Aorta (tissue), 5 donors: ENCODE data around the gene VOPP1. TPM values are rescaled to one million over a fixed set of nuclear protein-coding genes. Genes with fewer than 3 reads are reported as not detected.

Experiments
- ATAC-seq: fragments of 200-7000 bp; cut with Tn5 transposase; one replicate; pipeline ENCODE4 v1.9.1; 2022; ENCODE audit warnings: moderate library complexity; ENCODE audit not compliant: low FRiP score
- DNase-seq, 2 donors: peaks; one replicate each; pipeline ENCODE4 v3.0.0-alpha.2; 2020
- H3K27ac ChIP-seq, 2 donors: one replicate each; pipeline ENCODE4 v1.5.1; 2013; ENCODE audit warnings: low read length in 2 of 2, mild to moderate bottlenecking in 2 of 2, moderate library complexity in 2 of 2, control low read depth in 1 of 2, inconsistent platforms in 1 of 2, low read depth in 1 of 2
- H3K27me3 ChIP-seq, 2 donors: one replicate each; pipeline ENCODE4 v1.6.1; 2013; ENCODE audit warnings: control low read depth in 1 of 2, low read length in 1 of 2, mild to moderate bottlenecking in 1 of 2, moderate library complexity in 1 of 2; ENCODE audit not compliant: insufficient read depth in 2 of 2, control insufficient read depth in 1 of 2
- H3K36me3 ChIP-seq, 2 donors: one replicate each; pipeline ENCODE4 v1.6.1; 2013; ENCODE audit warnings: control low read depth in 1 of 2, low read length in 1 of 2, mild to moderate bottlenecking in 1 of 2; ENCODE audit not compliant: insufficient read depth in 2 of 2, control insufficient read depth in 1 of 2
- H3K4me1 ChIP-seq, 2 donors: one replicate each; pipeline ENCODE4 v1.6.1; 2013; ENCODE audit warnings: low read length in 2 of 2, control low read depth in 1 of 2, mild to moderate bottlenecking in 1 of 2, moderate library complexity in 1 of 2; ENCODE audit not compliant: insufficient read depth in 2 of 2, control insufficient read depth in 1 of 2
- H3K4me3 ChIP-seq, 2 donors: one replicate each; pipeline ENCODE4 v1.5.1; 2013; ENCODE audit warnings: low read length in 2 of 2, control low read depth in 1 of 2, mild to moderate bottlenecking in 1 of 2
- H3K9me3 ChIP-seq: one replicate; pipeline ENCODE4 v1.6.1; 2013; ENCODE audit warnings: mild to moderate bottlenecking, low read length; ENCODE audit not compliant: control insufficient read depth
- WGBS, 2 donors: extraction: QIAGEN DNeasy Blood & Tissue Kit; methylation state at CpG; one replicate each; pipeline ENCODE4 v1.1.7; 2013; 5-methylcytosine and 5-hydroxymethylcytosine counted together
- intact Hi-C, 2 donors: fragments of 100-400 bp; cut with DNase I; formaldehyde crosslinking; loops; one replicate each; pipeline versions ENCODE4 v1.14.2 to v1.15.0; 2022
- polyA plus RNA-seq, 2 donors: library from polyadenylated mRNA; stranded (reverse); fragments of 200-250 nt; gene quantifications; one replicate each; pipeline ENCODE4 v1.2.3, GENCODE V29; 2013
- total RNA-seq, 2 donors: library from RNA; stranded (reverse); fragmentation: NEBNext Ultra II Directional; extraction: Animal tissue kit (Norgen Biotek cat#: 25700); gene quantifications; one replicate each; pipeline ENCODE4 v1.2.1, GENCODE V29; 2021
- donor health status: healthy with polysubstance abuse.
- donor health status: Bipolar disorder and iron deficiency.
- donor health status: DM: no; HTN: no; CAD: no.
- donor health status: DM: no; HTN: no; CAD: no.
- donor health status: DM: yes; HTN: yes; CAD: no.

The VOPP1 gene
- total and polyA plus RNA-seq, 4 donors = 36.3 to 82.9 (median 68.5) TPM

GRCh38 chr7:55524558-55525310 is 47.6 kb downstream of the VOPP1 start:
- Histone ChIP-seq H3K27me3 (no peaks in the 10 kb centered on the region), H3K27ac (peak overlapping the region in 1 of 2 donors; percentile 32), H3K4me3 (no peak overlapping the region), H3K4me1 (peaks cover 3 to 5% of the 10 kb centered on the region in 2 donors), H3K9me3 (no peaks in the 10 kb centered on the region), H3K36me3 (no peaks in the 10 kb centered on the region)
- DNase-seq = peak in 1 of 2 donors; percentile 79
- 78 to 80% methylated on average over 21 of the region's 21 CpGs for WGBS, 2 donors
- ATAC-seq = no peak
- intact Hi-C loops = loop anchor here in 1 of 2 donors (10.0 kb wide), 1 partner anchor 70 kb away; no protein-coding TSS in a partner anchor

DNA sequence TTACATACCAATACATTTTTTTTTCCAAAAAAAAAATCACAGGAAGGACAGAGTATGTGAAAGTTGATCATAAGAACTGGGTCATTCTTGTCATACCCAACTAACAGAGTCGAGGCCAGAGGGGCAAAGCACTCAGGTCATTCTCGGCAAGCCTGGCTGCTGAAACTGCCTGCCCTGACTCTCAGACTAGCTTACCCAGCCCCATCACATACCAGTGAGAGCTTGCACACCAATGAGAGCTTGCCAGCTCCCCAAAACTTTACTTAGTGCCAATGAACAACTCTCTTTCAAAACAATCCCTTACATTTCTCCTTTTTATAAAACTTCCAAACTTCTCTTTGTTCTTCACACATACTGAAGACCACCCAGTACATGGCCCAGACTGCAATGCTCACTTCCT is 48.9 kb downstream of the VOPP1 start:
- Histone ChIP-seq H3K4me1 (peaks cover 3 to 5% of the 10 kb centered on the region in 2 donors), H3K27ac (no peak overlapping the region), H3K9me3 (no peaks in the 10 kb centered on the region), H3K27me3 (no peaks in the 10 kb centered on the region), H3K36me3 (no peaks in the 10 kb centered on the region), H3K4me3 (no peak overlapping the region)
- intact Hi-C loops = loop anchor here in 1 of 2 donors (10.0 kb wide), 1 partner anchor 71 kb away; no protein-coding TSS in a partner anchor
- DNase-seq (no peak), ATAC-seq (no peak)
- 6 to 18% methylated on average over 2 of the region's 2 CpGs for WGBS, 2 donors

DNA sequence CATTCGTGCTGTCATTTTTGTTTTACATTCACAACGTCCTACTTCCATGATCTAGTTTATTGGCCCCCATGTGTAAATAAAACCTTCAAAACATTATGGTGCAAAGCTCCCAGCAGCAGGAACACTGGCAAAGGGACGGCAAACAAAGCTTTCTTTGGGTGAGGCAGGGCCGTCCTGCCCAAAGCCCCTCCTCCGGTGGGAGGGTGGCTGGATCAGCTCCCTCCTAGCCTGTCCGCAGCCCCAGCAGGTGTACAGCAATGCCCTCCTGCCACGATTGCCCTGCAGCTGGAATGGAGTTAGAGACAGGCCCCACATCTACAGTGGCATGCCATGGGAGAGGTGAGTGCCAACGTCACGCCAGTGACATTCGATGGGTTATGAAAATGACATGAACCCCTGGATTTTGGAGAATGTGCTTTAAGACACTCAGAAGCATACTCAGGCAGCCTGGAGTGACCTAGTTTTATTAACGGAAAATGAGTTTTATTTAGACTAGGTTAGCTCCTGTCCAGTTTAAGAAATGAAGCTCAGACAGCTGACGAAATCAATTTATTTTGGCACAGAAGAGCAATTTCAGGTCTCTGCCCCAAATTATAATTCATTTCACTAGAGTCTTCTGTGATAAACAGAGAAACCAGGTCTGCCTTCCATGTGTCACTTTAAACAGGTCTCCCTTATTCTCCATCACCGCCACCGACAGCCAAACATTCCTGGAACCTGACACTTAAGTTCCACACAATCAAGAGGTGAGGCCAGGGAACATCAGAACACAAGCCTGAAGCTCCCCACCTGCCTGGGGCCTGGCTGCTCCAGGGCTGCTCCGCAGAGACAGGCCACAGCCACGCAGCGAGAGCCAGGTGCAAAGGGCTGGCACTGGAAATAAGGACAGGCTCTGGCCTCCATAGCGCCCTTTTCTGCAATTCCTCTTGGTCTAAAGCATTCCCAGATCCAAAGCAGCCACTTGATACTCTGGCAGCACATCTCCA is 50.1 kb downstream of the VOPP1 start:
- peaks cover 3 to 5% of the 10 kb centered on the region in 2 donors for H3K4me1 ChIP-seq
- no peaks in the 10 kb centered on the region for H3K36me3 ChIP-seq
- peak overlapping the region in 1 of 2 donors; percentile 80 for H3K27ac ChIP-seq
- H3K4me3 ChIP-seq = no peak overlapping the region
- DNase-seq = no peak
- no peak for ATAC-seq
- intact Hi-C loops = loop anchor here in 1 of 2 donors (10.0 kb wide), 1 partner anchor 73 kb away; no protein-coding TSS in a partner anchor
- WGBS, 2 donors = 40 to 42% methylated on average over 18 of the region's 18 CpGs
- no peaks in the 10 kb centered on the region for H3K27me3 ChIP-seq
- H3K9me3 ChIP-seq = no peaks in the 10 kb centered on the region

- H3K9me3 ChIP-seq = no peaks in the 10 kb centered on the region
- WGBS, 2 donors = 76 to 82% methylated on average over 9 of the region's 9 CpGs
Observed at GRCh38 chr7:55521512-55521911, 50.8 kb downstream of the VOPP1 start.

DNA sequence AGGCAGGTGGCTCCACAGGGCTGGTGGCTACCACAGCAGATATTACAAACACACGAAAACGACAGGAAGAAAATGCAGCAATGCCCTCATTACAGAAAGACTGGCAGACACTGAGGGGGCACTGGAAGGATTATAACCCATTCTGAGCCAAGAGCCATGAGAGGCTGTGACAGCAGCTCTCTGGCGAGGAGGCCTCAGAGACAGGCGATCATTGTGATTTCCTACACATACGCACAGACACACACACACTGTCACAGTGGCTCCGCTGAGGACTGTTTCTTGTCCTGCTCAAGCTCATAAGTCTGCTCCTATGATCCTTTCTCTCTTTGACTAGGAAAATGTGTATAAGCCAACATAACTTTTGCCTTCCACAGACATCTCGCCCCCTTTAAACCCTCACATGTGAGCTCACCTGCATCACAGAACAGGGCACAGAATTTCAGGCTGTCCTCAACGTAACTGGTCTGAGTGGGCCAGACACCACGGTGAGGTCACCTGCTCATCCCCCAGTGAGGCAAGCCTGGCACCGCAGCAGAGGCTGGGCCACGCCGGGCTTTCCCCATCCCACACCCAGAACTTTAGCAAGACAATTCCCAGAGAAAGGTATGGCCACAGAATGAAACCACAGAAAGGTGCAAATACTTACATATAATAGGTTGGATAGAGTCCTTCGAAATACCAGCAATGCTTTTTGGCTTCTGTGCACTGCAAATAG is 51.7 kb downstream of the VOPP1 start:
- H3K27me3 ChIP-seq = no peaks in the 10 kb centered on the region
- intact Hi-C loops = loop anchor here in 1 of 2 donors (10.0 kb wide), 1 partner anchor 74 kb away; no protein-coding TSS in a partner anchor
- peaks cover 3 to 5% of the 10 kb centered on the region in 2 donors for H3K4me1 ChIP-seq
- WGBS, 2 donors = 75 to 77% methylated on average over 13 of the region's 13 CpGs
- ATAC-seq (no peak), DNase-seq (no peak)
- H3K4me3 ChIP-seq = no peak overlapping the region
- peak overlapping the region in 1 of 2 donors; percentile 37 for H3K27ac ChIP-seq
- H3K36me3 ChIP-seq = no peaks in the 10 kb centered on the region
- H3K9me3 ChIP-seq = no peaks in the 10 kb centered on the region

More at GRCh38 chr7:55521512-55521911, 50.8 kb downstream of the VOPP1 start:
- H3K27me3 ChIP-seq = no peaks in the 10 kb centered on the region
- intact Hi-C loops = loop anchor here in 1 of 2 donors (10.0 kb wide), 1 partner anchor 73 kb away; no protein-coding TSS in a partner anchor
- peaks cover 3 to 5% of the 10 kb centered on the region in 2 donors for H3K4me1 ChIP-seq
- no peak for DNase-seq
- ATAC-seq = no peak
- peak overlapping the region in 1 of 2 donors; percentile 80 for H3K27ac ChIP-seq
- no peak overlapping the region for H3K4me3 ChIP-seq
- no peaks in the 10 kb centered on the region for H3K36me3 ChIP-seq

DNA sequence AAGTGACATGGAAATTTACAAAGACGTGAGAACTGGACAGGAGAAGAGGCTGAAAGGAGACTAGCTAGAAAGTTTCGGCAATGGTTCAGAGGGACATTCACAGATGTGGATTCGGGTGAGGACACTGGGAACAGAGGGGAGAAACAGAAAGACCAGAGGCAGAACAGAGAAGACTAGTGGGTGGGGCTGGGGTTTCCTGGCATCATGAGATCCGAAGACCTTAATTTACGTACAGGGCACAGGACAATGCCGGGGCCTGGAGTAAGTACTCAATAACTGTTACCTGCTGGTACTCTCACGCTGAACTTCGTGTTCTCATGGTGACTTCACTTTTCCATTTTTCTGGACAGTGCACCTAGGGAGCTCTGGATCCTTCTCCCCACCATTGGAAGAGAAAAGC is 53.5 kb downstream of the VOPP1 start:
- Histone ChIP-seq H3K9me3 (no peaks in the 10 kb centered on the region), H3K27me3 (no peaks in the 10 kb centered on the region), H3K27ac (no peak overlapping the region), H3K36me3 (no peaks in the 10 kb centered on the region), H3K4me1 (peaks cover 3 to 5% of the 10 kb centered on the region in 2 donors), H3K4me3 (no peak overlapping the region)
- 96 to 98% methylated on average over 8 of the region's 8 CpGs for WGBS, 2 donors
- intact Hi-C loops = no loop called here
- ATAC-seq (no peak), DNase-seq (no peak)

DNA sequence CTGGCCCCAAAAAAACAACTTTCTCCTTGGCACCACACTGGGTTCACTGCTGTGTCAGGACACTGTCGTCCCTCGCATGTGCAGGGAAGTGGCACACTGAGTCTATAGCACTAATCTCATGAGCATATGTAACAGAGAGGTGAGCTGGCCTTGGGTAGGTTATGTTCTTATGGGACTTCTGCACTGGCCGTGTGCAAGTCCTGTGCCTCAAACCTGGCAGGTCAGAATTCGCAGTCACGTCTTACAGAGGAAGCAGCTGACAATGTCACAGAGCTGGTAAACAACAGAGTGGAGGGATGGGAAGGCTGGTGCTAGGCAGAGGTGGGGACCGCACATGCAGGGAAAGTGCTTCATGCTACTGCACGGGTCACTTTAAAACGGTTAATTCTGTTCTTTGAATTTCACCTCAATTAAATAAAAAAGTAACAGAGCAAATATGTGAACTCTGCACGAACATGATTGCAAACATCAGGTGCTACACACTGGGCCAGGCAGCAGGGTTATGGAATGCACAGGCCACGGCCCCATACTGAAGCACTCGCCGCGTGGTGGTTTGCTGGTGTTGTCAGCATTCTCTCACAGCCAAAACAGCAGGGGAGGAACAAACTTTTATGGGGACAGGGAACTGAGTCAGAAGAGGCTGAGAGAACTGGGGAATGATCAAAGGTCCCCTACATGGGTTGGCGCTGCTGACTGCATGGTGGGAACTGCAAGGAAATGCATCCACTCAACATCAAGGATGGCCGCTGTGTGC is 54.2 kb downstream of the VOPP1 start:
- ATAC-seq = no peak
- H3K9me3 ChIP-seq = no peaks in the 10 kb centered on the region
- WGBS, 2 donors = 95 to 98% methylated on average over 15 of the region's 15 CpGs
- no peaks in the 10 kb centered on the region for H3K27me3 ChIP-seq
- no peak overlapping the region for H3K4me3 ChIP-seq
- peaks cover 3 to 5% of the 10 kb centered on the region in 2 donors for H3K4me1 ChIP-seq
- intact Hi-C loops = no loop called here
- H3K36me3 ChIP-seq = no peaks in the 10 kb centered on the region
- no peak for DNase-seq
- H3K27ac ChIP-seq = no peak overlapping the region
